ENCODE data around the gene ECT2. TPM values are rescaled to one million over a fixed set of nuclear protein-coding genes. Genes with fewer than 3 reads are reported as not detected.

The ECT2 gene
- total RNA-seq, 1 experiment from 2014 or later, result 145 TPM

GRCh38 chr3:172782235-172782634, 31.7 kb downstream of the ECT2 start:
- BruUV-seq (replicated peaks), result no TSS peak

GRCh38 chr3:172786036-172786435, 35.5 kb downstream of the ECT2 start:
- H3K4me3 ChIP-seq, result no peak overlapping the region
- H3K79me2 ChIP-seq (ENCODE audit: low read depth), result no peaks in the 10 kb centered on the region
- no peak overlapping the region for H2AFZ ChIP-seq
- no peaks in the 10 kb centered on the region; the same call in 1 of the 2 replicates for H4K20me1 ChIP-seq (ENCODE audit: insufficient read depth)
- no peaks in the 10 kb centered on the region for H3K4me1 ChIP-seq (replicated peaks; ENCODE audit: insufficient read depth)
- TF ChIP-seq EZH2 (IDR thresholded peaks at IDR 0.05; ENCODE audit: low read depth), result no peak
- intact Hi-C loops (cut with micrococcal nuclease; ENCODE audit: unreplicated experiment), result no loop called here
- no peak for DNase-seq
- no peaks in the 10 kb centered on the region for H3K9me3 ChIP-seq (ENCODE audit: insufficient read depth, low read depth)
- no peaks in the 10 kb centered on the region for H3K9me2 ChIP-seq (ENCODE audit: insufficient read depth)
- H3F3A ChIP-seq (ENCODE audit: insufficient read depth, low read depth), result 0 out of 2 replicates have a peak, but pooled peaks cover 6% of the 10 kb centered on the region
- H3K27me3 ChIP-seq (ENCODE audit: insufficient read depth, low read depth), result no peaks in the 10 kb centered on the region
- H3K36me3 ChIP-seq (ENCODE audit: low read depth), result peaks cover 65% of the 10 kb centered on the region
- BruUV-seq (replicated peaks), result no TSS peak
- no peak overlapping the region for H3K4me2 ChIP-seq
- no peak overlapping the region for H3K27ac ChIP-seq
- POLR2A ChIA-PET (ENCODE audit: unreplicated experiment), result no interaction called here
- CTCF ChIA-PET, result no interaction called here

More at GRCh38 chr3:172782235-172782634, 31.7 kb downstream of the ECT2 start:
- Histone ChIP-seq H3K4me2 (no peak overlapping the region), H3F3A (ENCODE audit: insufficient read depth, low read depth) (peaks cover 6% of the 10 kb centered on the region), H3K9me3 (ENCODE audit: insufficient read depth, low read depth) (no peaks in the 10 kb centered on the region), H2AFZ (no peak overlapping the region), H3K27me3 (ENCODE audit: insufficient read depth, low read depth) (no peaks in the 10 kb centered on the region), H3K4me1 (replicated peaks; ENCODE audit: insufficient read depth) (no peaks in the 10 kb centered on the region), H3K79me2 (ENCODE audit: low read depth) (no peaks in the 10 kb centered on the region), H3K36me3 (ENCODE audit: low read depth) (peaks cover 61% of the 10 kb centered on the region), H3K4me3 (no peak overlapping the region), H3K27ac (no peak overlapping the region), H4K20me1 (ENCODE audit: insufficient read depth) (no peaks in the 10 kb centered on the region; the same call in 1 of the 2 replicates), H3K9me2 (ENCODE audit: insufficient read depth) (no peaks in the 10 kb centered on the region)
- intact Hi-C loops (cut with micrococcal nuclease; ENCODE audit: unreplicated experiment), result no loop called here
- ChIA-PET CTCF (no interaction called here), POLR2A (ENCODE audit: unreplicated experiment) (no interaction called here)
- TF ChIP-seq CTCF (conservative IDR thresholded peaks at IDR 0.05) (no peak), EZH2 (IDR thresholded peaks at IDR 0.05; ENCODE audit: low read depth) (no peak)
- no peak for DNase-seq

- POLR2A ChIA-PET (ENCODE audit: unreplicated experiment), result no interaction called here
- CTCF ChIA-PET, result no interaction called here
- H3K9me3 ChIP-seq (ENCODE audit: insufficient read depth, low read depth), result no peaks in the 10 kb centered on the region
Observed at GRCh38 chr3:172787019-172787418, 36.5 kb downstream of the ECT2 start.

More at GRCh38 chr3:172787019-172787418, 36.5 kb downstream of the ECT2 start:
- intact Hi-C loops (cut with micrococcal nuclease; ENCODE audit: unreplicated experiment), result no loop called here
- DNase-seq, result no peak
- Histone ChIP-seq H3K4me3 (no peak overlapping the region), H3K4me2 (no peak overlapping the region), H4K20me1 (ENCODE audit: insufficient read depth) (no peaks in the 10 kb centered on the region; the same call in 1 of the 2 replicates), H3K27me3 (ENCODE audit: insufficient read depth, low read depth) (no peaks in the 10 kb centered on the region), H3K36me3 (ENCODE audit: low read depth) (peaks cover 63% of the 10 kb centered on the region), H3K4me1 (replicated peaks; ENCODE audit: insufficient read depth) (no peaks in the 10 kb centered on the region), H3F3A (ENCODE audit: insufficient read depth, low read depth) (no peaks in the 10 kb centered on the region), H3K9me2 (ENCODE audit: insufficient read depth) (no peaks in the 10 kb centered on the region), H3K27ac (no peak overlapping the region), H3K79me2 (ENCODE audit: low read depth) (no peaks in the 10 kb centered on the region), H2AFZ (no peak overlapping the region)
- no TSS peak for BruUV-seq (replicated peaks)
- no peak for TF ChIP-seq EZH2 (IDR thresholded peaks at IDR 0.05; ENCODE audit: low read depth)
- no peak for TF ChIP-seq CTCF (conservative IDR thresholded peaks at IDR 0.05)
